Activated T-cell treated with anti-CD3 and anti-CD28 coated beads, Interleukin-2, amount 50 U/mL, for 24 hours (primary cell): Measurements from ENCODE around the gene VOPP1.
"Not testable (repeated sequence)": the region's sequence is repeated elsewhere in the genome, so short reads cannot be mapped to it uniquely, and the experiment has no call there.

Experiments used
- DNase-seq: peaks from one replicate; pipeline ENCODE4 v3.0.0-alpha.2; 2020
- H3K27ac Mint-ChIP-seq: 2 replicates; pipeline ENCODE4 v1.8.0; 2020; ENCODE audit warnings: mild to moderate bottlenecking, mixed read lengths
- H3K27me3 Mint-ChIP-seq: 2 replicates; pipeline ENCODE4 v1.8.0; 2020; ENCODE audit warnings: mixed read lengths
- H3K36me3 Mint-ChIP-seq: 2 replicates; pipeline ENCODE4 v1.8.0; 2020; ENCODE audit warnings: low read depth, mixed read lengths
- H3K4me1 Mint-ChIP-seq: 2 replicates; pipeline ENCODE4 v1.8.0; 2020; ENCODE audit warnings: low read depth, mixed read lengths
- H3K4me3 Mint-ChIP-seq: 2 replicates; pipeline ENCODE4 v1.8.0; 2020; ENCODE audit warnings: mild to moderate bottlenecking, moderate library complexity, mixed read lengths
- H3K9me3 Mint-ChIP-seq: 2 replicates; pipeline ENCODE4 v1.8.0; 2020; ENCODE audit warnings: mixed read lengths

The VOPP1 gene

DNA sequence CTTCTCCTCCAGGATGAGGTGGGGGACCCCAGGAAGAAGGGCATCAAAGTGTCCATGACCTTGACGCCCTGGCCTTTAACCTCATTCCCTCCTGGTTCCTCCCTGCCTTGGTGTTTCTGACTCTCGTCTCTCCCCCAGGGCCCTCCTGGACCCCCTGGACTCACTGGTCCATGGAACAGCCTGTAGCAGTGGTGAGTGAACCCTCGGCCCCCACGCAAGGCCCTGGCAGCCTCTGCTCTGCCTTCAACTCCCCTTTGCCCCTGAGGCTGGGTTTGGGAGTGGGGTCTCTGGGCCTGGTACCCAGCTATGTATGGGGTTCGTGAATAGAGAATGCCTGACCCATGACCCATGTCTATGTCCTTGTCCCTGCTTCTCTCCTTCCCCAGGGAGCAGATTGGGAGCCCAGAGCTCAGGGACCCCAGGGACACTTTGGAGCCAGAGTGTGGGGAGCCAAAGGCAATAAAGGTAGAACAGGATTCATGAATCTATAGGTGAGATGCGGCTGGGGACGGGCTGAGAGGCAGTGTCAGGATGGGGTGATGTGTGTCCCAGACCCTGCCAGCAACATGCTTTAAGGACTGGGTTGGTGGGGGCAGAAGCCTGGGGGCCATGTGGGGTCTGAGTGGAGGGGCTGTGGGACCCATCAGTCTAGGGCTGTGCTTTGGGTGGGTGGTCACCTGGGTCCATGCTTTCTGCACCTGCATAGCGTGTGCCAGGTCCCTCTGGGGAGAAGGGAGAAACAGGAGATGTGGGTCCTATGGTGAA, 18.4 kb upstream of the VOPP1 start:
- no peak overlapping the region for H3K27ac Mint-ChIP-seq
- H3K27me3 Mint-ChIP-seq: peaks cover 4% of the 10 kb centered on the region
- H3K36me3 Mint-ChIP-seq: no peaks in the 10 kb centered on the region
- no peak overlapping the region for H3K4me3 Mint-ChIP-seq
- H3K4me1 Mint-ChIP-seq: peaks cover 9% of the 10 kb centered on the region
- no peaks in the 10 kb centered on the region for H3K9me3 Mint-ChIP-seq
- no peak for DNase-seq

DNA sequence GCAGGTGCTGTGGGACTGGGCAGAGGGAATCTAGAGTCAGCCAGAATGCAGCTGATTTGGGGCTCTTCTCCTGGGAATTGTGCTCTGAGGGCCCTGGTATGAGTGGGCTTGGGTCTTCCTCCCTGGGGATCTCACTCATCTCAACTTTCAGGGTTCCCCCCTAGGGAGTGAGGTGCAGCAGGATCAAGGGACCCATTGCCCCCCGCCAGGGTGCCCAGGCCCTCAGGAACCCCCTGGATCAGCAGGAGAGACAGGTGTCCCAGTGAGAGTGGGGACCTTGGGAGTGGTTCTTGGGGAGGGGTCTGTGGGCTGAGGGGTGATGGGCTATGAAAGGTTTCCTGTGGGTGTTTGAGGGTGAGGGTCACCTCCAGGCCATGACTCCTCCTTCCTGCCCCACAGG, 17.6 kb upstream of the VOPP1 start:
- Mint-ChIP-seq H3K27me3 (peaks cover 4% of the 10 kb centered on the region), H3K36me3 (no peaks in the 10 kb centered on the region), H3K27ac (no peak overlapping the region), H3K4me1 (peaks cover 9% of the 10 kb centered on the region), H3K4me3 (no peak overlapping the region), H3K9me3 (no peaks in the 10 kb centered on the region)
- DNase-seq: no peak

DNA sequence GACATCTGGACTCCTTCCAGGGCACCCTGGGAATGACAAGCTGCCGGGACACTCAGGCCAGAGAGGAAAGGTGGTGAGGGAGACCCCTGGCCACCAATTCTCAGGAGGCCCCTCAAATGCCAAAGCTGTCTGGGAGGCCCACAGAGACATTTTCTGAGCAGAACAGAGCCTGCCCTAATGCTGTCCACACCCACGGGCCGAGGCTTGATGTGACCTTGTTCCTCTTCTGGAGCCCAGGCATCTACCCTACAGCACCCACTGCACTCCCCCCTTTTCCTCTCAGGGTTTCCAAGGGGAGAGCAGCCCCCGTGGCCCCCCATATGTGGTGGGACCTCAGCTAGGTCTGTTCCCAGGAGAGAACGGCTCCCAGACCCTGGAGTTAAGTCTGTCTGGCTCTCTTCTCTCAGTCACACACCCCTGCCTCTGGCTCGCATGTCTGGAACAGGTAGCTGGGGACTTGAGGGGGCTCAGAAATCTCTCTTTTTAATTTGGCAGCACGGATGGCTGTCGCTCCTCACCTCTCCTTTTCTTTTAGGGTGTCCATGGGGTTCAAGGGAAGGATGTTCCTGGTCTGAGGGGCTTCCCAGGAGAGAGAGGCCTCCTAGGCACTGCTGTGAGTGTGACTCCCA, 16.8 kb upstream of the VOPP1 start:
- peaks cover 4% of the 10 kb centered on the region for H3K27me3 Mint-ChIP-seq
- DNase-seq: no peak
- H3K36me3 Mint-ChIP-seq: no peaks in the 10 kb centered on the region
- no peak overlapping the region for H3K4me3 Mint-ChIP-seq
- peaks cover 9% of the 10 kb centered on the region for H3K4me1 Mint-ChIP-seq
- no peak overlapping the region for H3K27ac Mint-ChIP-seq
- no peaks in the 10 kb centered on the region for H3K9me3 Mint-ChIP-seq

DNA sequence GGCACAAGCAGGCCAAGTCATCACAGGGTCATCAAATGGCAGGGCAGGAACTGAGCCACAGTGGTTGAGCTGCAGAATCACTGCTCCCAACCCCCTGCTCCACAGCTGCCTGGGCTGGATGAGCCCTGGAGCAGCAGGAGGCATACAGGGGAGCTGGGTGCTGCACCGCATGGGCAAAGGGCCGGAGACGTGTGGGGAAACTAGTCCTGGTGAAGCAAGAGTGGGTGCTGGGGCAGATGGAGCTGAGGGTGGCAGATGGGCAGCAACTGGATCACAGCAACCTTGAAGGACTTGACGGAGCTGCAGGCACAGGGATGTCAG, 16.0 kb upstream of the VOPP1 start:
- no peak for DNase-seq
- Mint-ChIP-seq H3K4me1 (peaks cover 8% of the 10 kb centered on the region), H3K4me3 (no peak overlapping the region), H3K9me3 (no peaks in the 10 kb centered on the region), H3K36me3 (no peaks in the 10 kb centered on the region), H3K27me3 (peaks cover 4% of the 10 kb centered on the region), H3K27ac (no peak overlapping the region)

DNA sequence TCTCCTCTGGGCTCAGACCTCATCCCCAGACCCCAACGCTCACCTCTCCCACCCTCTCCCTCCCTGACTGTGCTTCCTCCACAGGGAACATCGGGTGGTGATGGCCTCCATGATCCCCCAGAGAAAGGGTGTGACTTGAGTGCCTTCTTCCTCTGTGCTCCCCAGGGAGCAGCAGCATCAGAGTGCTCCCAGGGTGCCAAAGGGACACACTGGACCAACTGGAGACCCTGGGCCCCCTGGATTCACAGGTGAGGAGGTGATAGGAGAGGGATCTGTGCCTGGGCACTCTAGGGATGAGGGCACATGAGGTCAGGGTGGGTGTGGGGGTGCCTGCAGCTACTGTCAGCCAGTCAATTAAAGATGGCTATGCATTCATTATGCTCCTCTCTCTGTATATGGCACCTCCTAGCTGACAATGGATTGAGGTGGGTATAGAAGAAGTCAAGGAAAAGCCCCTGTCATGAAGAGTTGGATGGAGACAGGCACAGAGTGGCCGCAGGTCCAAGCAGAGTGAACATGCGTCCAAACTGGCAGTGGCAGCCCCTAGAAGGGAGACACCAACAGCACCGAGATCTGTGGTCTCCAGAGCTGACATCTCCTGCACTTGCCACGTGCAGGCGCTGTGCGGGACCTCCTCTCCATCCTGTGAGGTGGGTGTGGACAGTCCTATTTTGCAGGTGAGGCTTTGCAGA, 15.5 kb upstream of the VOPP1 start:
- no peak overlapping the region for H3K4me3 Mint-ChIP-seq
- H3K4me1 Mint-ChIP-seq: peaks cover 7% of the 10 kb centered on the region
- no peak for DNase-seq
- no peaks in the 10 kb centered on the region for H3K9me3 Mint-ChIP-seq
- peaks cover 4% of the 10 kb centered on the region for H3K27me3 Mint-ChIP-seq
- no peak overlapping the region for H3K27ac Mint-ChIP-seq
- H3K36me3 Mint-ChIP-seq: no peaks in the 10 kb centered on the region

DNA sequence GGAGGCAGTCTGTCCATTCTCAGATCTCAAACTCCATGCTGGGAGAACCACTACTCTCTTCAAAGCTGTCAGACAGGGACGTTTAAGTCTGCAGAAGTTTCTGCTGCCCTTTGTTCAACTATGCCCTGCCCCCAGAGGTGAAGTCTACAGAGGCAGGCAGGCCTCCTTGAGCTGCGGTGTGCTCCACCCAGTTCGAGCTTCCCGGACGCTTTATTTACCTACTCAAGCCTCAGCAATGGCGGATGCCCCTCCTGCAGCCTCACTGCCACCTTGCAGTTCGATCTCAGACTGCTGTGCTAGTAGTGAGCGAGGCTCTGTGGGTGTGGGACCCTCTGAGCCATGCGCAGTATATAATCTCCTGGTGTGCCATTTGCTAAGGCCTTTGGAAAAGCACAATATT, 10.4 kb upstream of the VOPP1 start:
- H3K4me3 Mint-ChIP-seq, H3K27me3 Mint-ChIP-seq, H3K4me1 Mint-ChIP-seq, H3K27ac Mint-ChIP-seq, H3K36me3 Mint-ChIP-seq, H3K9me3 Mint-ChIP-seq, DNase-seq: not testable (repeated sequence)

DNA sequence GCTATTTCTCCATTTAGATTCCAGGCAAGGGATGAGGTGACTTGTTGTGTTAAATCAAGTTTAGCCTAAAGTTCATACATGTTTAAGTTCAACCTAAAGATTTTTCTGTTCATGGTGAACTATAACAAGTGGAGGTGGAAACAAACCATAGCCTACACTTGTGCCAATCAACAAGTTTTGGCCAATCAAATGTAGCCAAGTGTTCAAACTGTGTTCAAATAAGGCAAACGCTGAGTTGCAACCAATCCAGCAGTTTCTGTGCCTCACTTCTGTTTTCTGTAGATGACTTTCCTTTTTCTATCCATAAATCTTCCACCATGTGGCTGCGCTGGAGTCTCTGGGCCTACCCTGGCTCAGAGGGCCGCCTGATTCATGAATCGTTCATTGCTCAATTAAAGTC, 4.5 kb upstream of the VOPP1 start:
- no peak overlapping the region for H3K27ac Mint-ChIP-seq
- no peaks in the 10 kb centered on the region for H3K9me3 Mint-ChIP-seq
- no peak for DNase-seq
- peaks cover 34% of the 10 kb centered on the region for H3K4me1 Mint-ChIP-seq
- H3K36me3 Mint-ChIP-seq: no peaks in the 10 kb centered on the region
- no peak overlapping the region for H3K4me3 Mint-ChIP-seq
- no peaks in the 10 kb centered on the region for H3K27me3 Mint-ChIP-seq

DNA sequence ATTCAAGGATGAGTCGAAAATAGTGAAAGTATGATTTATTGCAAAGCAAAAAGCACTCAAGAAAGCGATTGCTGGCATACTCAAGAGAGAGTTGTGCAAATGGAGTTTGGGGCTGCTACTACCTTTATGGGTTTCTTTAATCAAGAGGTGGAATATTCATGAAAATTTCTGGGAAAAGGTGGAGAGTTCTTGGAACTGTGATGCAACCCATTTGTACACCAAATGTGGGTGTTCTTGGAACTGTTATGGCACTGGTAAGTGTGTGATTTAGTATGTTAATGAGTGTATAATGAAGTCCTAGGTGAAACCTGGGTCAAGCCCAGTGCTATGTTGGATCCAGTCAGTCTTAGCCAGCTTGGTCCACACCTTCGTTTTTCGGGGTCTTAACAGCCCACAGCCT, 3.4 kb upstream of the VOPP1 start:
- H3K36me3 Mint-ChIP-seq: peaks cover 7% of the 10 kb centered on the region
- DNase-seq: no peak
- peaks cover 37% of the 10 kb centered on the region for H3K4me1 Mint-ChIP-seq
- no peak overlapping the region for H3K4me3 Mint-ChIP-seq
- no peaks in the 10 kb centered on the region for H3K27me3 Mint-ChIP-seq
- no peak overlapping the region for H3K27ac Mint-ChIP-seq
- no peaks in the 10 kb centered on the region for H3K9me3 Mint-ChIP-seq

DNA sequence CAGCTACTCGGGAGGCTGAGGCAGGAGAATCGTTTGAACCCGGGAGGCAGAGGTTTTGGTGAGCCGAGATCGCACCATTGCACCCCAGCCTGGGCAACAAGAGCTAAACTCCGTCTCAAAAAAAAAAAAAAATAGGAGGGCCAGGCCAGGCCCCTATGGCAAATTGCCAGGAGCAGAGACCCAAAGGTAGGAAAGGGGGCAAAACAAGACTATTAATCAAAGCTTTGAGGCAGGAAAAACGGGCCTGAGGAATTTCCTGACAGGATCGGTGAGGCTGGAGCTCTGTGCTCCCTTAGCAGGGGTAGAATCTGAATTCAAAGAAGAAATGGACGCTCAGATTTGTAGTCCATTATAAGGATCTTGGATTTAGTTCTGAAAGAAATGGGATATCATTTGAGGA, 2.8 kb upstream of the VOPP1 start:
- H3K36me3 Mint-ChIP-seq: peaks cover 9% of the 10 kb centered on the region
- H3K27ac Mint-ChIP-seq: no peak overlapping the region
- no peak overlapping the region for H3K4me3 Mint-ChIP-seq
- no peaks in the 10 kb centered on the region for H3K9me3 Mint-ChIP-seq
- H3K4me1 Mint-ChIP-seq: peaks cover 41% of the 10 kb centered on the region
- no peaks in the 10 kb centered on the region for H3K27me3 Mint-ChIP-seq
- no peak for DNase-seq

DNA sequence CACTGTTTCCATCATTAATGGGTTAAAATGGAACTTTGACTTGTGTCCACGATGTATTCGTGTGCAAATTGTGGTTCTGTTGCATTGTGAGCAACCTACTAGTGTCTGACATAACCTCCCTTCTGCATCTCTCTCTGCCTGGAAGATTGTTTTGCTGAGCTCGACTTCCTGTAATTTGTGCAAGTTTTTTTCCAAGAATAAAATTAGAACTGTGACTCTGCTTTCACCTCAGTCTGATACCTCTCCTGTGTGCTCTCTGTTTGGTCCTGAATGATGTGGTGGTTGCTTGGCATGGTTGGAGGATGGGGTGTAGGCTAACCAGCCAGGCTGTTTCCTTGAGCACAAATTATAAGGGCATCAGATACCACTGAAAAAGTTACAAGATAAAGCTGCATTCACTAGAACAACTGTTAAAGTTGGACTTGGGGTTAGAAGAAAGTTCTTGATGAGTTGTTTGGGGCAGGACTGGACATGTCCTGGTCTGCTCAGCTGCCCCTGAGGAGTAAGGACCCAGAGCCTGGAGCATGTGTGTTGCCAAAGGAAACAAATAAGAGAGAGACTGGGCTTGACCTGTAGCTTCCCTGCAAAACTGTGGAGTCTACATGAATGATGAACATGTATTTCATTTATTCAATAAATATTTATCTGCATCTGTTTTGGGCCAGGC, 1.9 kb upstream of the VOPP1 start:
- peaks cover 9% of the 10 kb centered on the region for H3K36me3 Mint-ChIP-seq
- H3K4me1 Mint-ChIP-seq: peaks cover 50% of the 10 kb centered on the region
- no peaks in the 10 kb centered on the region for H3K27me3 Mint-ChIP-seq
- no peaks in the 10 kb centered on the region for H3K9me3 Mint-ChIP-seq
- H3K4me3 Mint-ChIP-seq: peak overlapping the region; percentile 48
- DNase-seq: no peak
- H3K27ac Mint-ChIP-seq: peak overlapping the region; percentile 80

DNA sequence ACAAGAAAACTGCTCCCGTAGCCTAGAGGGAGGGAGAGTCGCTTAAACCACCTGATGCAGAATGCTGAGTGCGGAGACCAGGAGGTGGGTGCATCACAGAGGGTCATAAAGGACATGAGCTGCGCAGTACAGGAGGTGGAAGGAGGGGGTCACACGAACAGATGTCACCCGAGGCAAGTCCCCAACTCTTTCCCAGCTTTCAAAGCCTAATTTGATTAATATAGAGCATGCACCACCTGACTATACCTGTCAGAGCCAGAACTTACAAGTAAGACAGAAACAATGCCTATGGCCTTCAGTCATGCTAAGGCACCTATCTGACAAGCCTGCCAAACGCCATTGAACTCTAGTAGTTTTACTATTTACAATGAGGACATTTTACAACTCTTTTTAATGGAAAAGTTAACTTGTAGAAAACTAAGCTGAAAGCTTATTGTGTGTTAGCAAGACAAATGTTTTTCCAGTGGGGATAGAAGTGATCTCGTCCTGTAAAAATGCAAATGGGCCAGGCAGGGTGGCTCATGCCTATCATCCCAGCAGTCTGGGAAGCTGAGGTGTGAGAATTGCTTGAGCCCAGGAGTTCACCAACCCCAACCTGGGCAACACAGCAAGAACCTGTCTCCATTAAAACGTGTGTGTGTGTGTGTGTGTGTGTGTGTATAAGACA, 1.1 kb upstream of the VOPP1 start:
- Mint-ChIP-seq H3K27ac (peak overlapping the region; percentile 80), H3K4me1 (peaks cover 58% of the 10 kb centered on the region), H3K9me3 (no peaks in the 10 kb centered on the region), H3K4me3 (peak overlapping the region; percentile 75), H3K27me3 (no peaks in the 10 kb centered on the region), H3K36me3 (peaks cover 10% of the 10 kb centered on the region)
- DNase-seq: no peak

DNA sequence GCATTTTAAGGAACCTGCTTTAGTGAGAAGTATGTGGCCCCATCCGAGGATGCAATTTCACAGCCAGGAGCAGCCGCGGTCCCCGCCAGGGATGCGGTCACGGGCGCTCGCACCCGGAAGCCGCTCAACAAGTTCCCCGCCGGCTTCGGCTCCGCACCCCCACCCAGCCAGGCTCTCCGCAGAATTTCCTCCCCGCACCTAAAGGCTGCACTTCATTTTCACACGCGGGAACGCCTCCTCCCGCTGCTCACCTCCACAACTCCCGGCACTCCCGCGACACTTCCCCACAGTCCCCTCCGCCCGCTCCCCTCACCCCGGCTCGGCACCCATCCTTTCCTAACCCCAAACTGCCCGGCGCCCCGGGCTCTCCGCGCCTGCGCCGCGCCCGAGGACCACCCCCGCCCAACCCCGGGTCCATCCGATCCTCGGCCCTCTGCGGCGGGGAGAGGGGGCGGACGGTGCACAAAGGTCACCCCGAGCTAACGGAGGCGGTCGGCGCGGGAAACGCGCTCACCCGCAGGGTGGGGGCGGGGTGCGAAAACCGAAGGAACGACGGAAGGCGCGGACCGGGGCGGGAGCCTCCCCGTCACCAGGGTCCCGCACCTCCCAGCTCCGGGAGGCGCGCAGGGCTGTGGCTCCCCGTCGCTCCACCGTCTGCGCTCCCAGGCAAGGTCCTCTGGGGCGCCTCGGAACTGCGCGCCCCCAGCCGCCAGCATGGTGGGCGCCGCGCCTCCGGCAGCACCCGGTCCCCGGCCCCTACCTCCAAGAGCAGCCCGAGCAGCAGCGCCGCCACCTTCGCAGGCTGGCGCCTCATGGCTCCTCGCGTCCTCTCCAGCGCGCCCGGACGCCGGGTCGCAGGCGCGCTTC, 558 bp downstream of the VOPP1 start:
- Mint-ChIP-seq H3K4me3 (peak overlapping the region; percentile 92), H3K27me3 (no peaks in the 10 kb centered on the region), H3K36me3 (peaks cover 26% of the 10 kb centered on the region), H3K27ac (peak overlapping the region; percentile 96), H3K9me3 (no peaks in the 10 kb centered on the region), H3K4me1 (peaks cover 74% of the 10 kb centered on the region)
- peak; percentile 77 for DNase-seq

DNA sequence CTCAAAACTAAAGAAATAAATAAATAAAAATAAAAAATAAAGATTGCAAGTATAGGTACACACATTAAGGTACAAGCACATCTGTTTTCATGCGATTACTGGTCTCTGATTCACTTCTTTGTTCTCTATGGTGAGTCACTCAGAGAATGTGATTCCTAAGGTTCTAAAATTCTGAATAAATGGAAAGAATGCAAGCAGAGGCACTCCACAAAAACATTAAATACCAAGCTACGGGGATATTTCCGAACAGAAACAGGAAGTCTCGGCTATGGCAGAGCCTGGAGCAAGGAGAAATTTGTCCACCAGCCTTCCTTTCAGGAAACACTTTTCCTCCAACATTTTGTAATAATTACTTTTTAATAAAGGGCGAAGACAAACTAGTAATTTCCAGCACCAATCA, 1.4 kb downstream of the VOPP1 start:
- Mint-ChIP-seq H3K27me3 (no peaks in the 10 kb centered on the region), H3K36me3 (peaks cover 32% of the 10 kb centered on the region)
- DNase-seq: no peak

More for the DNA sequence above, 1.4 kb downstream of the VOPP1 start:
- H3K9me3 Mint-ChIP-seq: no peaks in the 10 kb centered on the region
- peak overlapping the region; percentile 92 for H3K4me3 Mint-ChIP-seq
- H3K27ac Mint-ChIP-seq: peak overlapping the region; percentile 96
- H3K4me1 Mint-ChIP-seq: peaks cover 79% of the 10 kb centered on the region
